Fibroblast of lung (primary cell): ENCODE measurements around the gene COX8A. TPM values are rescaled to one million over a fixed set of nuclear protein-coding genes. Genes with fewer than 3 reads are reported as not detected.

ENCODE experiments used
- DNase-seq, 2 donors: peaks; one replicate each; pipeline versions ENCODE4 v3.0.0 to v3.0.0-alpha.2; 2010; ENCODE audit warnings: low read depth in 2 of 2
- H2AFZ ChIP-seq: 2 replicates; pipeline ENCODE4 v1.5.1; 2012; ENCODE audit warnings: low read length, control low read depth, inconsistent platforms
- H3K27ac ChIP-seq: 2 replicates; pipeline ENCODE4 v1.5.1; 2011; ENCODE audit warnings: low read length, control low read depth; ENCODE audit not compliant: insufficient read depth
- H3K27me3 ChIP-seq: 2 replicates; pipeline ENCODE4 v1.5.1; 2011; ENCODE audit warnings: mild to moderate bottlenecking, low read length; ENCODE audit not compliant: control insufficient read depth, insufficient read depth
- H3K36me3 ChIP-seq: 2 replicates; pipeline ENCODE4 v1.5.1; 2011; ENCODE audit warnings: low read length; ENCODE audit not compliant: control insufficient read depth, insufficient read depth
- H3K4me1 ChIP-seq: 2 replicates; pipeline ENCODE4 v1.5.1; 2011; ENCODE audit warnings: low read length; ENCODE audit not compliant: control insufficient read depth, insufficient read depth; ENCODE audit errors: extremely low read depth
- H3K4me2 ChIP-seq: 2 replicates; pipeline ENCODE4 v1.5.1; 2011; ENCODE audit warnings: low read length, control low read depth; ENCODE audit not compliant: insufficient read depth; ENCODE audit errors: extremely low read depth
- H3K4me3 ChIP-seq, 4 experiments: fragments of 200-600 bp in 1 of 4; sonication (generic) in 1 of 4; replicated peaks in 1 of 4; 2 replicates each; pipeline ENCODE4 v1.5.1; 2011 to 2016; ENCODE audit warnings: low read length in 4 of 4, low read depth in 3 of 4, mild to moderate bottlenecking in 3 of 4, control low read depth in 2 of 4, inconsistent platforms in 1 of 4, mixed read lengths in 1 of 4; ENCODE audit not compliant: insufficient read depth in 1 of 4; ENCODE audit errors: control extremely low read depth in 1 of 4
- H3K79me2 ChIP-seq: 2 replicates; pipeline ENCODE4 v1.5.1; 2012; ENCODE audit warnings: mild to moderate bottlenecking, low read length, inconsistent platforms; ENCODE audit not compliant: control insufficient read depth, insufficient read depth
- H3K9ac ChIP-seq: 2 replicates; pipeline ENCODE4 v1.5.1; 2011; ENCODE audit warnings: mild to moderate bottlenecking, low read length, control low read depth; ENCODE audit not compliant: insufficient read depth
- H3K9me3 ChIP-seq: 2 replicates; pipeline ENCODE4 v1.5.1; 2012; ENCODE audit warnings: low read depth, low read length; ENCODE audit not compliant: control insufficient read depth, insufficient read depth
- H4K20me1 ChIP-seq: 2 replicates; pipeline ENCODE4 v1.5.1; 2011; ENCODE audit warnings: low read length; ENCODE audit not compliant: control insufficient read depth, insufficient read depth; ENCODE audit errors: extremely low read depth
- EZH2 ChIP-seq: IDR thresholded peaks from 2 replicates; pipeline ENCODE4 v1.5.1; 2012; ENCODE audit warnings: low read length, control low read depth, mild to moderate bottlenecking; ENCODE audit errors: missing control alignments
- polyA plus RNA-seq, 2 donors: library from polyadenylated mRNA; depleted of rRNA in 1 of 2; stranded (reverse) in 1 of 2; unstranded in 1 of 2; fragments of >200 nt; gene quantifications; 2 replicates each; pipeline ENCODE4 v1.2.1, GENCODE V29; 2011 to 2012; ENCODE audit warnings: missing spikeins in 1 of 2
- total RNA-seq: library from RNA; depleted of rRNA; stranded (reverse); fragments of >200 nt; gene quantifications from 2 replicates; pipeline ENCODE4 v1.2.1, GENCODE V29; 2014
- TF ChIP-seq, protein P1 (sequence below), 2 donors: IDR thresholded peaks in 1 of 2; conservative IDR thresholded peaks in 1 of 2; 1 replicate in 1 of 2; 2 replicates in 1 of 2; pipeline ENCODE4 v1.5.1; 2011 to 2012; ENCODE audit warnings: low read length in 2 of 2, control low read depth in 1 of 2, inconsistent platforms in 1 of 2, low read depth in 1 of 2, mild to moderate bottlenecking in 1 of 2

The COX8A gene
- total and polyA plus RNA-seq, 2 donors (not counting 1 experiment from before 2014, with no cell fraction given), result 200 to 409 TPM

DNA sequence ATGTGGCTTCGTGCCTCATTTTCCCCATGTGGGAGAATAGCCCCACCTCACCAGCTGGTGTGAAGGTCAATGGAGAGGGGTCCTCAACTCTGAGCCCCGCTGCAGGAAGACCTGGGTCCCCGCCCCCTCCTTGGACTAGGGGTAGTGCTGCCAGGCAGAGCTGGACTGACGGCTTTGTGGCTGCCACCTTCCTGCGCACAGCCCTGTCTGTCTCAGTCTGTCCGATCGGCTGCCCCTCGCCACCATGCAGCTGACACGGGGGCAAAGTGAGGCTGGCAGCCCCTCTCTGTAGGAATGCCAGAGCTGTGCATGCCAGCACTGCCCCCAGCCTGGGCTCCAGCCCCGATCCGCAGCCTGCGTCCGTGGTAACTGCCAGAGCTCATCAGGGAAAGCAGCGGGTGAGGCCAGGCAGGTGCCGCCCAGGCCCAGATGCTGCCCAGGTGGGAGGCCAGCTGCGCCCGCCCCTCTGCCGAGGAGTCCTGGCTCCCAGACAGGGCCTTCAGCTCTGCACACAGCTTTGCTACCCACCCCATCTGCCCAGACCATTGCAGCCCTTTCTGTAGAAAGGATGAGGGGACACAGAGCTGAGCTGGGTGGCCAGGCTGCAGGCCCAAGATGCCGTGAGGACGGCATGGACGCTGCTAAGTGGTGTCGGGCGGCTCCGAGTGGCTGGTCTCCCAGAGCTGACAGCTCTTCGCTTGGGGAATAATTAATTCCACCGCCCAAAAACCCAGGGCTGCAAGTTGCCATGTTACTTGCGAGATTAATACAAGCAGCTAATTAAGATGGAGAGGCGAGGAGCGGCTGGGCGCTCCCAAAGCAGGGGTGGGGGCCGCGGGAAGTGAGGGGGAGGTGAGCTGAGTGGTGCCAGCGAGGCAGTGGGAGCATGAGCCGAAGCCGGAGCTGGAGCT, 41.8 kb downstream of the COX8A start:
- peaks cover 3% of the 10 kb centered on the region for H4K20me1 ChIP-seq
- H3K4me2 ChIP-seq, result no peak overlapping the region
- no peak overlapping the region for H3K27ac ChIP-seq
- TF ChIP-seq, protein P1, sequence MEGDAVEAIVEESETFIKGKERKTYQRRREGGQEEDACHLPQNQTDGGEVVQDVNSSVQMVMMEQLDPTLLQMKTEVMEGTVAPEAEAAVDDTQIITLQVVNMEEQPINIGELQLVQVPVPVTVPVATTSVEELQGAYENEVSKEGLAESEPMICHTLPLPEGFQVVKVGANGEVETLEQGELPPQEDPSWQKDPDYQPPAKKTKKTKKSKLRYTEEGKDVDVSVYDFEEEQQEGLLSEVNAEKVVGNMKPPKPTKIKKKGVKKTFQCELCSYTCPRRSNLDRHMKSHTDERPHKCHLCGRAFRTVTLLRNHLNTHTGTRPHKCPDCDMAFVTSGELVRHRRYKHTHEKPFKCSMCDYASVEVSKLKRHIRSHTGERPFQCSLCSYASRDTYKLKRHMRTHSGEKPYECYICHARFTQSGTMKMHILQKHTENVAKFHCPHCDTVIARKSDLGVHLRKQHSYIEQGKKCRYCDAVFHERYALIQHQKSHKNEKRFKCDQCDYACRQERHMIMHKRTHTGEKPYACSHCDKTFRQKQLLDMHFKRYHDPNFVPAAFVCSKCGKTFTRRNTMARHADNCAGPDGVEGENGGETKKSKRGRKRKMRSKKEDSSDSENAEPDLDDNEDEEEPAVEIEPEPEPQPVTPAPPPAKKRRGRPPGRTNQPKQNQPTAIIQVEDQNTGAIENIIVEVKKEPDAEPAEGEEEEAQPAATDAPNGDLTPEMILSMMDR (conservative IDR thresholded peaks at IDR 0.05 in 1 of 2, IDR thresholded peaks at IDR 0.05 in 1 of 2; ENCODE audit: low read depth in 1 of 2, low read length in 2 of 2), result no peak
- no peak for TF ChIP-seq EZH2
- H3K9ac ChIP-seq, result no peak overlapping the region
- H3K36me3 ChIP-seq, result no peaks in the 10 kb centered on the region
- no peaks in the 10 kb centered on the region for H3K9me3 ChIP-seq
- H3K79me2 ChIP-seq, result no peaks in the 10 kb centered on the region
- no peaks in the 10 kb centered on the region for H3K4me1 ChIP-seq
- no peak for DNase-seq
- no peak overlapping the region for H2AFZ ChIP-seq
- H3K4me3 ChIP-seq, result no peak overlapping the region
- H3K27me3 ChIP-seq, result no peaks in the 10 kb centered on the region

DNA sequence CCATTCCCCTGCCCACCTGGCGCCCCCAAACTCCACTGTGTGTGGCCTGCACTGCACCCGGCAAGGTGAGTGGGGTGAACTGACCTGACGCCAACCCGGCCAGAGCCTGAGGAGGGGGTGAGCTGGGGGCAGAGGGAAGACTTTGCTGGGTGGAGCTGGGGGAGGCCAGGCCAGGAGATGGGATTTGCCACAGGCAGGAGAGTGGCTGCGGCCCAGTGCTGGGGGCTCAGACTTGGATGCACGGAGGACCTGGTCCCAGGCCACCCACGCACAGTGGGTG, 43.5 kb downstream of the COX8A start:
- no peak overlapping the region for H3K4me2 ChIP-seq
- H3K27ac ChIP-seq, result no peak overlapping the region
- no peaks in the 10 kb centered on the region for H3K79me2 ChIP-seq
- no peaks in the 10 kb centered on the region for H3K4me1 ChIP-seq
- no peak overlapping the region for H3K4me3 ChIP-seq
- H2AFZ ChIP-seq, result no peak overlapping the region
- H4K20me1 ChIP-seq, result peaks cover 3% of the 10 kb centered on the region
- no peak for DNase-seq
- H3K27me3 ChIP-seq, result no peaks in the 10 kb centered on the region
- H3K36me3 ChIP-seq, result no peaks in the 10 kb centered on the region
- no peaks in the 10 kb centered on the region for H3K9me3 ChIP-seq
- H3K9ac ChIP-seq, result no peak overlapping the region
- TF ChIP-seq, protein P1 (conservative IDR thresholded peaks at IDR 0.05 in 1 of 2, IDR thresholded peaks at IDR 0.05 in 1 of 2; ENCODE audit: low read depth in 1 of 2, low read length in 2 of 2), result no peak
- TF ChIP-seq EZH2, result no peak

DNA sequence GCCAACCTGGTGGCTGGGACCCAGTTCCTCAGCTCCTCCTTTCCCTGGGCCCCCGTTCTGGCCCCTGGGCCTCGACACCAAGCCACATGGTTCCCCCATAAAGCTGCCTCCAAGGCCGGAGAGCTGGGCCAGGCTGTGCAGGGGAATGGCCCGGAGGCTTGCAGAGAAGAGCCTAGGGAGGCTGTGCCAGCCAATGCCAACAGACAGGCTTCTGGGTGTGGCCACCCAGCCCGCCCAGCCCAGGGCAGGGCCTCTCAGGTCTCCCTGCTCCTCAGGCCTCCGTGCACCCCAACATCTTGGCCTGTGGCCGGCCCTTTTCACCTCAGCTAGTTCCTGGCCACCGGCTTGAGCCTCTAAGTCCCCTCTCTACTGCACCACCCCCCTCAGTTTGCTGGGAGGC, 43.9 kb downstream of the COX8A start:
- no peak overlapping the region for H3K9ac ChIP-seq
- no peaks in the 10 kb centered on the region for H3K36me3 ChIP-seq
- H4K20me1 ChIP-seq, result peaks cover 3% of the 10 kb centered on the region
- no peak overlapping the region for H3K27ac ChIP-seq
- no peak for DNase-seq
- H3K9me3 ChIP-seq, result no peaks in the 10 kb centered on the region
- H3K79me2 ChIP-seq, result no peaks in the 10 kb centered on the region
- TF ChIP-seq, protein P1 (conservative IDR thresholded peaks at IDR 0.05 in 1 of 2, IDR thresholded peaks at IDR 0.05 in 1 of 2; ENCODE audit: low read depth in 1 of 2, low read length in 2 of 2), result no peak
- no peak for TF ChIP-seq EZH2
- no peaks in the 10 kb centered on the region for H3K27me3 ChIP-seq
- no peak overlapping the region for H3K4me3 ChIP-seq
- no peak overlapping the region for H2AFZ ChIP-seq
- H3K4me2 ChIP-seq, result no peak overlapping the region
- H3K4me1 ChIP-seq, result no peaks in the 10 kb centered on the region
